Tibial nerve (tissue), 3 donors: ENCODE data around the gene CATSPERZ.

Experiments used
- POLR2A ChIP-seq, 2 donors: fragments of 450-650 bp; IDR thresholded peaks; one replicate each; pipeline ENCODE4 v1.6.1; 2017; ENCODE audit warnings: antibody characterized with exemption in 2 of 2, mild to moderate bottlenecking in 2 of 2, moderate library complexity in 2 of 2
- TF ChIP-seq, protein P1 (sequence below), 5 experiments: fragments of 200-600 bp in 3 of 5; fragments of 450-650 bp in 2 of 5; sonication (generic) in 3 of 5; IDR thresholded peaks; one replicate each; pipeline ENCODE4 v1.5.1; 2016 to 2019; ENCODE audit warnings: antibody characterized with exemption in 5 of 5, mild to moderate bottlenecking in 3 of 5, moderate library complexity in 2 of 5

GRCh38 chr11:64352099-64352994 lies 52.2 kb downstream of the CATSPERZ start:
- TF ChIP-seq, protein P1, sequence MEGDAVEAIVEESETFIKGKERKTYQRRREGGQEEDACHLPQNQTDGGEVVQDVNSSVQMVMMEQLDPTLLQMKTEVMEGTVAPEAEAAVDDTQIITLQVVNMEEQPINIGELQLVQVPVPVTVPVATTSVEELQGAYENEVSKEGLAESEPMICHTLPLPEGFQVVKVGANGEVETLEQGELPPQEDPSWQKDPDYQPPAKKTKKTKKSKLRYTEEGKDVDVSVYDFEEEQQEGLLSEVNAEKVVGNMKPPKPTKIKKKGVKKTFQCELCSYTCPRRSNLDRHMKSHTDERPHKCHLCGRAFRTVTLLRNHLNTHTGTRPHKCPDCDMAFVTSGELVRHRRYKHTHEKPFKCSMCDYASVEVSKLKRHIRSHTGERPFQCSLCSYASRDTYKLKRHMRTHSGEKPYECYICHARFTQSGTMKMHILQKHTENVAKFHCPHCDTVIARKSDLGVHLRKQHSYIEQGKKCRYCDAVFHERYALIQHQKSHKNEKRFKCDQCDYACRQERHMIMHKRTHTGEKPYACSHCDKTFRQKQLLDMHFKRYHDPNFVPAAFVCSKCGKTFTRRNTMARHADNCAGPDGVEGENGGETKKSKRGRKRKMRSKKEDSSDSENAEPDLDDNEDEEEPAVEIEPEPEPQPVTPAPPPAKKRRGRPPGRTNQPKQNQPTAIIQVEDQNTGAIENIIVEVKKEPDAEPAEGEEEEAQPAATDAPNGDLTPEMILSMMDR (IDR thresholded peaks at IDR 0.05): no peak
- TF ChIP-seq POLR2A (IDR thresholded peaks at IDR 0.05): no peak
